ENCODE measurements around the gene ADGRD1.

The ADGRD1 gene

DNA sequence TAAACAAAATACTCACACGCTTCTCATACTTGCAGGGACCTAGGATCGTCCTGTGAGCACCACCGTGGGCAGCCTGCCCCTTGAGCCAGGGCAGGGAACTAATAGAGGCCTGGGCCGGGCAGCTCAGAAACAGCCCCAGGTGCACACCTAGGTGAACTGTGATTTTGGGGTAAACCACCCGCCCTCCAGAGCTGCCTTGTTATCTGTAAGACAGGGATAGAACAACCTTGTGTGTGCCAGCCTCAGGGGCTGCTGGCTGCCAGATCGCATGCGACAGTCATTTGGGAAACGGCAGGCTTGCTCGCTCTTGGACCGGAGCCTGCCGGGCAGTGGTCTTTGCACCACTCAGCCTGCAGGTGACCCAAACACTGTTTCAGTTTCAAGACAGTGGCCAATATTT, 86.8 kb downstream of the ADGRD1 start:
- Histone ChIP-seq H3K27me3 (ENCODE audit: control insufficient read depth, low read length) (no peaks in the 10 kb centered on the region), H3K9me3 (ENCODE audit: control insufficient read depth, insufficient read depth, low read length) (no peaks in the 10 kb centered on the region), H3K4me2 (ENCODE audit: low read length) (no peak overlapping the region), H3F3A (ENCODE audit: control insufficient read depth, insufficient read depth) (no peaks in the 10 kb centered on the region), H3K4me3 (ENCODE audit: low read length) (no peak overlapping the region), H3K4me1 (ENCODE audit: control insufficient read depth, low read length) (no peaks in the 10 kb centered on the region), H3K79me2 (ENCODE audit: control insufficient read depth, low read length) (no peaks in the 10 kb centered on the region), H3K27ac (ENCODE audit: low read depth, low read length) (no peak overlapping the region), H3K36me3 (ENCODE audit: control insufficient read depth, low read length) (no peaks in the 10 kb centered on the region), H3K9me2 (replicated peaks; ENCODE audit: control insufficient read depth, low read length) (no peaks in the 10 kb centered on the region), H4K20me1 (ENCODE audit: control insufficient read depth, insufficient read depth, low read depth, low read length) (no peaks in the 10 kb centered on the region)
- no peak for TF ChIP-seq EZH2phosphoT487 (IDR thresholded peaks at IDR 0.05; ENCODE audit: borderline replicate concordance, low read length)
- TF ChIP-seq, protein P1, sequence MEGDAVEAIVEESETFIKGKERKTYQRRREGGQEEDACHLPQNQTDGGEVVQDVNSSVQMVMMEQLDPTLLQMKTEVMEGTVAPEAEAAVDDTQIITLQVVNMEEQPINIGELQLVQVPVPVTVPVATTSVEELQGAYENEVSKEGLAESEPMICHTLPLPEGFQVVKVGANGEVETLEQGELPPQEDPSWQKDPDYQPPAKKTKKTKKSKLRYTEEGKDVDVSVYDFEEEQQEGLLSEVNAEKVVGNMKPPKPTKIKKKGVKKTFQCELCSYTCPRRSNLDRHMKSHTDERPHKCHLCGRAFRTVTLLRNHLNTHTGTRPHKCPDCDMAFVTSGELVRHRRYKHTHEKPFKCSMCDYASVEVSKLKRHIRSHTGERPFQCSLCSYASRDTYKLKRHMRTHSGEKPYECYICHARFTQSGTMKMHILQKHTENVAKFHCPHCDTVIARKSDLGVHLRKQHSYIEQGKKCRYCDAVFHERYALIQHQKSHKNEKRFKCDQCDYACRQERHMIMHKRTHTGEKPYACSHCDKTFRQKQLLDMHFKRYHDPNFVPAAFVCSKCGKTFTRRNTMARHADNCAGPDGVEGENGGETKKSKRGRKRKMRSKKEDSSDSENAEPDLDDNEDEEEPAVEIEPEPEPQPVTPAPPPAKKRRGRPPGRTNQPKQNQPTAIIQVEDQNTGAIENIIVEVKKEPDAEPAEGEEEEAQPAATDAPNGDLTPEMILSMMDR (IDR thresholded peaks at IDR 0.05; ENCODE audit: low read depth, low read length, poor library complexity, severe bottlenecking) = no peak

GRCh38 chr12:131041216-131041967, 87.7 kb downstream of the ADGRD1 start:
- Histone ChIP-seq H3K36me3 (ENCODE audit: control insufficient read depth, low read length) (no peaks in the 10 kb centered on the region), H3F3A (ENCODE audit: control insufficient read depth, insufficient read depth) (no peaks in the 10 kb centered on the region), H3K4me1 (ENCODE audit: control insufficient read depth, low read length) (no peaks in the 10 kb centered on the region), H3K4me2 (ENCODE audit: low read length) (no peak overlapping the region), H3K9me3 (ENCODE audit: control insufficient read depth, insufficient read depth, low read length) (no peaks in the 10 kb centered on the region), H3K27ac (ENCODE audit: low read depth, low read length) (no peak overlapping the region), H3K27me3 (ENCODE audit: control insufficient read depth, low read length) (no peaks in the 10 kb centered on the region), H3K4me3 (ENCODE audit: low read length) (no peak overlapping the region), H3K9me2 (replicated peaks; ENCODE audit: control insufficient read depth, low read length) (no peaks in the 10 kb centered on the region), H3K79me2 (ENCODE audit: control insufficient read depth, low read length) (no peaks in the 10 kb centered on the region), H4K20me1 (ENCODE audit: control insufficient read depth, insufficient read depth, low read depth, low read length) (no peaks in the 10 kb centered on the region)
- TF ChIP-seq, protein P1 (IDR thresholded peaks at IDR 0.05; ENCODE audit: low read depth, low read length, poor library complexity, severe bottlenecking) = no peak

- Histone ChIP-seq H3K9me3 (ENCODE audit: control insufficient read depth, insufficient read depth, low read length) (no peaks in the 10 kb centered on the region), H3K4me2 (ENCODE audit: low read length) (no peak overlapping the region), H3K4me3 (ENCODE audit: low read length) (no peak overlapping the region), H3K4me1 (ENCODE audit: control insufficient read depth, low read length) (peaks cover 4% of the 10 kb centered on the region), H3K27ac (ENCODE audit: low read depth, low read length) (no peak overlapping the region), H3F3A (ENCODE audit: control insufficient read depth, insufficient read depth) (no peaks in the 10 kb centered on the region), H3K79me2 (ENCODE audit: control insufficient read depth, low read length) (no peaks in the 10 kb centered on the region), H3K36me3 (ENCODE audit: control insufficient read depth, low read length) (no peaks in the 10 kb centered on the region), H3K27me3 (ENCODE audit: control insufficient read depth, low read length) (no peaks in the 10 kb centered on the region), H4K20me1 (ENCODE audit: control insufficient read depth, insufficient read depth, low read depth, low read length) (no peaks in the 10 kb centered on the region), H3K9me2 (replicated peaks; ENCODE audit: control insufficient read depth, low read length) (no peaks in the 10 kb centered on the region)
- TF ChIP-seq, protein P1 (IDR thresholded peaks at IDR 0.05; ENCODE audit: low read depth, low read length, poor library complexity, severe bottlenecking) = no peak
- TF ChIP-seq EZH2phosphoT487 (IDR thresholded peaks at IDR 0.05; ENCODE audit: borderline replicate concordance, low read length) = no peak
These were observed 88.5 kb downstream of the ADGRD1 start for GRCh38 chr12:131041968-131042833.
